ENCODE measurements around the gene CDC20. TPM values are rescaled to one million over a fixed set of nuclear protein-coding genes. Genes with fewer than 3 reads are reported as not detected.

Gene CDC20
- polyA plus RNA-seq, 1 of the 3 experiments (the other 2 are of a cell fraction) = 82.7 TPM

DNA sequence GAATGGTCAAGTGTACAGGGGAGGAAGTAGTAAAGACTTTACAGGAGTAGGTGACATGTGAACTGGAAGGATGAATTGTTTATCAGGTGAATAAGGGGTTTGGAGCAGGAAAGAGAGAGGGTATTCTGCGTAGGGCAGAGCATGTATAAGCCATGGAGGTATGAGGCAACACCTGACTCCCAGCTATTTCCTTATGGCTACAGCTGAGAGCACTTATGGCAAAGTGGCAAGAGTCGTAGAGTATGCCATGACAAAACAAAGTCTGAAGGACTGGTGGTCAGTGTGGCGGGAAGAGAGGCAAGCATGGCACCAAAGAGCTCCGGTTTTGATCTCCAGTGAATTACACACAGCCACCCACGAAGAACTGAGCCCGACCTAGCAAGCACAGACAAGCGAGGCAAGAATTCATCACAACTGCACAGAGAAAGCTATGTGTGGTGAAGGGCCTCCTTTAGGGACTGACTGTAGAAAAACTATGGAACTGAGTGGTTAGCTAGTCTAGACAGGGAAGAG is 18.0 kb downstream of the CDC20 start (continued):
- TF ChIP-seq, protein P1, sequence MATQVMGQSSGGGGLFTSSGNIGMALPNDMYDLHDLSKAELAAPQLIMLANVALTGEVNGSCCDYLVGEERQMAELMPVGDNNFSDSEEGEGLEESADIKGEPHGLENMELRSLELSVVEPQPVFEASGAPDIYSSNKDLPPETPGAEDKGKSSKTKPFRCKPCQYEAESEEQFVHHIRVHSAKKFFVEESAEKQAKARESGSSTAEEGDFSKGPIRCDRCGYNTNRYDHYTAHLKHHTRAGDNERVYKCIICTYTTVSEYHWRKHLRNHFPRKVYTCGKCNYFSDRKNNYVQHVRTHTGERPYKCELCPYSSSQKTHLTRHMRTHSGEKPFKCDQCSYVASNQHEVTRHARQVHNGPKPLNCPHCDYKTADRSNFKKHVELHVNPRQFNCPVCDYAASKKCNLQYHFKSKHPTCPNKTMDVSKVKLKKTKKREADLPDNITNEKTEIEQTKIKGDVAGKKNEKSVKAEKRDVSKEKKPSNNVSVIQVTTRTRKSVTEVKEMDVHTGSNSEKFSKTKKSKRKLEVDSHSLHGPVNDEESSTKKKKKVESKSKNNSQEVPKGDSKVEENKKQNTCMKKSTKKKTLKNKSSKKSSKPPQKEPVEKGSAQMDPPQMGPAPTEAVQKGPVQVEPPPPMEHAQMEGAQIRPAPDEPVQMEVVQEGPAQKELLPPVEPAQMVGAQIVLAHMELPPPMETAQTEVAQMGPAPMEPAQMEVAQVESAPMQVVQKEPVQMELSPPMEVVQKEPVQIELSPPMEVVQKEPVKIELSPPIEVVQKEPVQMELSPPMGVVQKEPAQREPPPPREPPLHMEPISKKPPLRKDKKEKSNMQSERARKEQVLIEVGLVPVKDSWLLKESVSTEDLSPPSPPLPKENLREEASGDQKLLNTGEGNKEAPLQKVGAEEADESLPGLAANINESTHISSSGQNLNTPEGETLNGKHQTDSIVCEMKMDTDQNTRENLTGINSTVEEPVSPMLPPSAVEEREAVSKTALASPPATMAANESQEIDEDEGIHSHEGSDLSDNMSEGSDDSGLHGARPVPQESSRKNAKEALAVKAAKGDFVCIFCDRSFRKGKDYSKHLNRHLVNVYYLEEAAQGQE (IDR thresholded peaks at IDR 0.05; ENCODE audit: low read depth, low read length) = no peak
- TF ChIP-seq, protein P2, sequence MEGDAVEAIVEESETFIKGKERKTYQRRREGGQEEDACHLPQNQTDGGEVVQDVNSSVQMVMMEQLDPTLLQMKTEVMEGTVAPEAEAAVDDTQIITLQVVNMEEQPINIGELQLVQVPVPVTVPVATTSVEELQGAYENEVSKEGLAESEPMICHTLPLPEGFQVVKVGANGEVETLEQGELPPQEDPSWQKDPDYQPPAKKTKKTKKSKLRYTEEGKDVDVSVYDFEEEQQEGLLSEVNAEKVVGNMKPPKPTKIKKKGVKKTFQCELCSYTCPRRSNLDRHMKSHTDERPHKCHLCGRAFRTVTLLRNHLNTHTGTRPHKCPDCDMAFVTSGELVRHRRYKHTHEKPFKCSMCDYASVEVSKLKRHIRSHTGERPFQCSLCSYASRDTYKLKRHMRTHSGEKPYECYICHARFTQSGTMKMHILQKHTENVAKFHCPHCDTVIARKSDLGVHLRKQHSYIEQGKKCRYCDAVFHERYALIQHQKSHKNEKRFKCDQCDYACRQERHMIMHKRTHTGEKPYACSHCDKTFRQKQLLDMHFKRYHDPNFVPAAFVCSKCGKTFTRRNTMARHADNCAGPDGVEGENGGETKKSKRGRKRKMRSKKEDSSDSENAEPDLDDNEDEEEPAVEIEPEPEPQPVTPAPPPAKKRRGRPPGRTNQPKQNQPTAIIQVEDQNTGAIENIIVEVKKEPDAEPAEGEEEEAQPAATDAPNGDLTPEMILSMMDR (IDR thresholded peaks at IDR 0.05) = no peak
- no peak for TF ChIP-seq USF2 (IDR thresholded peaks at IDR 0.05; ENCODE audit: borderline replicate concordance, low read depth, low read length)

DNA sequence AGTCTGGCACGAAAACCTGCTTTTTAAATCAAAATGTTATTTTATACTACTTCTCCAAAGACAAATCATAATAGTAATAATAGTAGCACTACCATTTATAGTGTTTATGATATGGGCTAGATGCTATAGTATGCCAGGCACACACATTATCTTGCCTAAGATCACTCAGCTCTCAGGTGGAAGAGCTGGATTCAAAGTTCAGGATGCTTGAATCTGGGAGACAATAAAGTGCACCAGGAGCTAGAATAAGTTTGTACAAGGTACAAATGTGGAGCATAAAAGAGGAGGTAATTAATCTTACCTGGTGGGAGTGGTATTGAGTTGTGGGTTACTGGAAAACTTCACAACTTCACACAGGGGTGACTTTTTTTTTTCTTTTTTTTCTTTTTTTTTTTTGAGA is 19.1 kb downstream of the CDC20 start:
- H2AFZ ChIP-seq (ENCODE audit: low read depth) = no peak overlapping the region
- DNase-seq = no peak
- no peaks in the 10 kb centered on the region for H3K9me3 ChIP-seq
- no peak overlapping the region for H3K4me3 ChIP-seq (ENCODE audit: low read depth in 2 of 2, low read length in 1 of 2)
- peaks cover 0 to 11% of the 10 kb centered on the region in 2 experiments; a peak in 1 of 4 replicates for H3K4me1 ChIP-seq (ENCODE audit: control insufficient read depth in 1 of 2, insufficient read depth in 2 of 2, low read depth in 1 of 2, low read length in 1 of 2)
- no peak overlapping the region for H3K9ac ChIP-seq
- CTCF ChIA-PET = interaction anchor here (1.6 kb wide), 1 partner anchor 9 kb away, joined by 4 read pairs; no protein-coding TSS in a partner anchor
- peaks cover 3 to 10% of the 10 kb centered on the region in 2 experiments for H3K36me3 ChIP-seq (replicated peaks in 1 of 2; ENCODE audit: control insufficient read depth in 1 of 2, insufficient read depth in 2 of 2, low read length in 1 of 2)
- H3K4me2 ChIP-seq = no peak overlapping the region
- H3K9me2 ChIP-seq = no peaks in the 10 kb centered on the region
- WGBS (ENCODE audit: low lambda C conversion rate) = 79% methylated on average over 1 of the region's 1 CpG
- no peaks in the 10 kb centered on the region for H4K20me1 ChIP-seq (ENCODE audit: insufficient read depth)
- no peaks in the 10 kb centered on the region for H3K27me3 ChIP-seq (ENCODE audit: insufficient read depth)
- H3K27ac ChIP-seq (ENCODE audit: low read depth in 2 of 2, low read length in 1 of 2) = no peak overlapping the region
- POLR2A ChIA-PET = no interaction called here
- peaks cover 14% of the 10 kb centered on the region for H3F3A ChIP-seq (replicated peaks; ENCODE audit: insufficient read depth)
- H3K79me2 ChIP-seq (ENCODE audit: insufficient read depth) = peaks cover 7% of the 10 kb centered on the region; the same call in 1 of the 2 replicates
- TF ChIP-seq, protein P3, sequence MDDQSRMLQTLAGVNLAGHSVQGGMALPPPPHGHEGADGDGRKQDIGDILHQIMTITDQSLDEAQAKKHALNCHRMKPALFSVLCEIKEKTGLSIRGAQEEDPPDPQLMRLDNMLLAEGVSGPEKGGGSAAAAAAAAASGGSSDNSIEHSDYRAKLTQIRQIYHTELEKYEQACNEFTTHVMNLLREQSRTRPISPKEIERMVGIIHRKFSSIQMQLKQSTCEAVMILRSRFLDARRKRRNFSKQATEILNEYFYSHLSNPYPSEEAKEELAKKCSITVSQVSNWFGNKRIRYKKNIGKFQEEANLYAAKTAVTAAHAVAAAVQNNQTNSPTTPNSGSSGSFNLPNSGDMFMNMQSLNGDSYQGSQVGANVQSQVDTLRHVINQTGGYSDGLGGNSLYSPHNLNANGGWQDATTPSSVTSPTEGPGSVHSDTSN (IDR thresholded peaks at IDR 0.05) = no peak
- TF ChIP-seq USF2 (IDR thresholded peaks at IDR 0.05; ENCODE audit: borderline replicate concordance, low read depth, low read length) = no peak
- TF ChIP-seq FOXM1 (IDR thresholded peaks at IDR 0.05; ENCODE audit: low read depth) = no peak
- TF ChIP-seq FOSL2 (IDR thresholded peaks at IDR 0.05; ENCODE audit: borderline replicate concordance, low read depth) = no peak
- TF ChIP-seq MXI1 (IDR thresholded peaks at IDR 0.05; ENCODE audit: low read depth, low read length) = no peak
- TF ChIP-seq, protein P2 (IDR thresholded peaks at IDR 0.05) = no peak
- TF ChIP-seq GABPA (IDR thresholded peaks at IDR 0.05; ENCODE audit: low read depth) = no peak
- no peak for TF ChIP-seq IRF3 (IDR thresholded peaks at IDR 0.05; ENCODE audit: low read depth, low read length)
- no peak for TF ChIP-seq USF1 (IDR thresholded peaks at IDR 0.05; ENCODE audit: borderline replicate concordance, low read depth)
- no peak for TF ChIP-seq POLR2AphosphoS5 (IDR thresholded peaks at IDR 0.05; ENCODE audit: low read depth, low read length)
- no peak for TF ChIP-seq TAF1 (IDR thresholded peaks at IDR 0.05; ENCODE audit: borderline replicate concordance, low read depth, low read length)
- TF ChIP-seq, protein P4, sequence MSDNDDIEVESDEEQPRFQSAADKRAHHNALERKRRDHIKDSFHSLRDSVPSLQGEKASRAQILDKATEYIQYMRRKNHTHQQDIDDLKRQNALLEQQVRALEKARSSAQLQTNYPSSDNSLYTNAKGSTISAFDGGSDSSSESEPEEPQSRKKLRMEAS (IDR thresholded peaks at IDR 0.05; ENCODE audit: low read depth) = no peak
